ENCODE measurements around the gene RNF220.

Gene RNF220

GRCh38 chr1:44508397-44508745, 103.3 kb downstream of the RNF220 start:
- no peak for TF ChIP-seq CTCF (IDR thresholded peaks at IDR 0.05; ENCODE audit: low read depth, low read length, missing control alignments)
- DNase-seq (ENCODE audit: extremely low read depth, low read depth): no peak
- H3K4me3 ChIP-seq (replicated peaks; ENCODE audit: low read depth, low read length): no peak overlapping the region

GRCh38 chr1:44511363-44511762, 106.3 kb downstream of the RNF220 start:
- no peak overlapping the region for H3K4me3 ChIP-seq (replicated peaks; ENCODE audit: low read depth, low read length)
- DNase-seq (ENCODE audit: extremely low read depth, low read depth): no peak
- no peak for TF ChIP-seq CTCF (IDR thresholded peaks at IDR 0.05; ENCODE audit: low read depth, low read length, missing control alignments)

GRCh38 chr1:44511769-44512168, 106.7 kb downstream of the RNF220 start:
- no peak for TF ChIP-seq CTCF (IDR thresholded peaks at IDR 0.05; ENCODE audit: low read depth, low read length, missing control alignments)
- H3K4me3 ChIP-seq (replicated peaks; ENCODE audit: low read depth, low read length): no peak overlapping the region
- DNase-seq (ENCODE audit: extremely low read depth, low read depth): no peak

- TF ChIP-seq CTCF (IDR thresholded peaks at IDR 0.05; ENCODE audit: low read depth, low read length, missing control alignments): no peak
- no peak for DNase-seq (ENCODE audit: extremely low read depth, low read depth)
- no peak overlapping the region for H3K4me3 ChIP-seq (replicated peaks; ENCODE audit: low read depth, low read length)
Observed at GRCh38 chr1:44512313-44512885, 107.3 kb downstream of the RNF220 start.

GRCh38 chr1:44513111-44513510, 108.1 kb downstream of the RNF220 start:
- TF ChIP-seq CTCF (IDR thresholded peaks at IDR 0.05; ENCODE audit: low read depth, low read length, missing control alignments): no peak
- no peak for DNase-seq (ENCODE audit: extremely low read depth, low read depth)
- H3K4me3 ChIP-seq (replicated peaks; ENCODE audit: low read depth, low read length): no peak overlapping the region

- H3K4me3 ChIP-seq (replicated peaks; ENCODE audit: low read depth, low read length): no peak overlapping the region
- no peak for DNase-seq (ENCODE audit: extremely low read depth, low read depth)
- no peak for TF ChIP-seq CTCF (IDR thresholded peaks at IDR 0.05; ENCODE audit: low read depth, low read length, missing control alignments)
Observed at GRCh38 chr1:44514673-44515072, 109.6 kb downstream of the RNF220 start.

GRCh38 chr1:44515416-44515815, 110.4 kb downstream of the RNF220 start:
- no peak for TF ChIP-seq CTCF (IDR thresholded peaks at IDR 0.05; ENCODE audit: low read depth, low read length, missing control alignments)
- no peak for DNase-seq (ENCODE audit: extremely low read depth, low read depth)
- no peak overlapping the region for H3K4me3 ChIP-seq (replicated peaks; ENCODE audit: low read depth, low read length)

All from HFF-Myc (cell line).